ENCODE measurements around the gene CNKSR3. TPM values are rescaled to one million over a fixed set of nuclear protein-coding genes. Genes with fewer than 3 reads are reported as not detected.

The CNKSR3 gene
- polyA plus RNA-seq, 1 experiment: 5.2 TPM

GRCh38 chr6:154347981-154348380 lies 162.5 kb downstream of the CNKSR3 start:
- peaks cover 1% of the 10 kb centered on the region; the same call in 1 of the 2 replicates for H3K27me3 ChIP-seq (ENCODE audit: control insufficient read depth, insufficient read depth, low read length)
- TF ChIP-seq CTCF (IDR thresholded peaks at IDR 0.05; ENCODE audit: insufficient read depth, low read depth, low read length): no peak
- ChIA-PET CTCF (interaction anchor here (0.6 to 1.1 kb wide), 3 partner anchors 23 to 237 kb away, joined by 3 to 4 read pairs (median 4); no protein-coding TSS in a partner anchor), POLR2A (no interaction called here)
- DNase-seq (ENCODE audit: low read depth): no peak
- H3K4me3 ChIP-seq (ENCODE audit: low read depth, low read length): no peak overlapping the region
- no peaks in the 10 kb centered on the region for H3K36me3 ChIP-seq (ENCODE audit: control insufficient read depth, insufficient read depth, low read length)

- CTCF ChIA-PET: no interaction called here
- peaks cover 1% of the 10 kb centered on the region; the same call in 1 of the 2 replicates for H3K27me3 ChIP-seq (ENCODE audit: control insufficient read depth, insufficient read depth, low read length)
- POLR2A ChIA-PET: no interaction called here
Measured at GRCh38 chr6:154345811-154346210, 164.7 kb downstream of the CNKSR3 start.

GRCh38 chr6:154343473-154344308 lies 166.8 kb downstream of the CNKSR3 start:
- H3K4me3 ChIP-seq (ENCODE audit: low read depth, low read length): no peak overlapping the region
- peaks cover 1% of the 10 kb centered on the region; the same call in 1 of the 2 replicates for H3K27me3 ChIP-seq (ENCODE audit: control insufficient read depth, insufficient read depth, low read length)
- POLR2A ChIA-PET: interaction anchor here (0.6 kb wide), 1 partner anchor 207 kb away, joined by 3 read pairs; no protein-coding TSS in a partner anchor
- CTCF ChIA-PET: interaction anchor here (1.0 kb wide), 1 partner anchor 63 kb away, joined by 3 read pairs; no protein-coding TSS in a partner anchor
- TF ChIP-seq CTCF (IDR thresholded peaks at IDR 0.05; ENCODE audit: insufficient read depth, low read depth, low read length): peak; percentile 42
- no peak for DNase-seq (ENCODE audit: low read depth)
- no peaks in the 10 kb centered on the region for H3K36me3 ChIP-seq (ENCODE audit: control insufficient read depth, insufficient read depth, low read length)

More at GRCh38 chr6:154345811-154346210, 164.7 kb downstream of the CNKSR3 start:
- H3K4me3 ChIP-seq (ENCODE audit: low read depth, low read length): no peak overlapping the region
- no peak for TF ChIP-seq CTCF (IDR thresholded peaks at IDR 0.05; ENCODE audit: insufficient read depth, low read depth, low read length)
- H3K36me3 ChIP-seq (ENCODE audit: control insufficient read depth, insufficient read depth, low read length): no peaks in the 10 kb centered on the region
- DNase-seq (ENCODE audit: low read depth): no peak

- no peaks in the 10 kb centered on the region for H3K36me3 ChIP-seq (ENCODE audit: control insufficient read depth, insufficient read depth, low read length)
- CTCF ChIA-PET: interaction anchor here (1.3 kb wide), 1 partner anchor 9 kb away, joined by 5 read pairs; no protein-coding TSS in a partner anchor
- H3K27me3 ChIP-seq (ENCODE audit: control insufficient read depth, insufficient read depth, low read length): no peaks in the 10 kb centered on the region
- POLR2A ChIA-PET: no interaction called here
- no peak for TF ChIP-seq CTCF (IDR thresholded peaks at IDR 0.05; ENCODE audit: insufficient read depth, low read depth, low read length)
- no peak for DNase-seq (ENCODE audit: low read depth)
- no peak overlapping the region for H3K4me3 ChIP-seq (ENCODE audit: low read depth, low read length)
Measured at GRCh38 chr6:154341871-154342270, 168.6 kb downstream of the CNKSR3 start.

- DNase-seq (ENCODE audit: low read depth): no peak
- Histone ChIP-seq H3K27me3 (ENCODE audit: control insufficient read depth, insufficient read depth, low read length) (no peaks in the 10 kb centered on the region), H3K36me3 (ENCODE audit: control insufficient read depth, insufficient read depth, low read length) (no peaks in the 10 kb centered on the region), H3K4me3 (ENCODE audit: low read depth, low read length) (no peak overlapping the region)
- POLR2A ChIA-PET: no interaction called here
- TF ChIP-seq CTCF (IDR thresholded peaks at IDR 0.05; ENCODE audit: insufficient read depth, low read depth, low read length): no peak
- CTCF ChIA-PET: no interaction called here
Measured at GRCh38 chr6:154341336-154341735, 169.1 kb downstream of the CNKSR3 start.

All from BJ (cell line).